T follicular helper cell (primary cell): ENCODE measurements around the gene ARL15.

Experiments
- DNase-seq: peaks from one replicate; pipeline ENCODE4 v3.0.0-alpha.2; 2020; ENCODE audit warnings: low read depth

Gene ARL15

GRCh38 chr5:54315736-54316528 is 5.6 kb upstream of the ARL15 start:
- DNase-seq, result no peak

DNA sequence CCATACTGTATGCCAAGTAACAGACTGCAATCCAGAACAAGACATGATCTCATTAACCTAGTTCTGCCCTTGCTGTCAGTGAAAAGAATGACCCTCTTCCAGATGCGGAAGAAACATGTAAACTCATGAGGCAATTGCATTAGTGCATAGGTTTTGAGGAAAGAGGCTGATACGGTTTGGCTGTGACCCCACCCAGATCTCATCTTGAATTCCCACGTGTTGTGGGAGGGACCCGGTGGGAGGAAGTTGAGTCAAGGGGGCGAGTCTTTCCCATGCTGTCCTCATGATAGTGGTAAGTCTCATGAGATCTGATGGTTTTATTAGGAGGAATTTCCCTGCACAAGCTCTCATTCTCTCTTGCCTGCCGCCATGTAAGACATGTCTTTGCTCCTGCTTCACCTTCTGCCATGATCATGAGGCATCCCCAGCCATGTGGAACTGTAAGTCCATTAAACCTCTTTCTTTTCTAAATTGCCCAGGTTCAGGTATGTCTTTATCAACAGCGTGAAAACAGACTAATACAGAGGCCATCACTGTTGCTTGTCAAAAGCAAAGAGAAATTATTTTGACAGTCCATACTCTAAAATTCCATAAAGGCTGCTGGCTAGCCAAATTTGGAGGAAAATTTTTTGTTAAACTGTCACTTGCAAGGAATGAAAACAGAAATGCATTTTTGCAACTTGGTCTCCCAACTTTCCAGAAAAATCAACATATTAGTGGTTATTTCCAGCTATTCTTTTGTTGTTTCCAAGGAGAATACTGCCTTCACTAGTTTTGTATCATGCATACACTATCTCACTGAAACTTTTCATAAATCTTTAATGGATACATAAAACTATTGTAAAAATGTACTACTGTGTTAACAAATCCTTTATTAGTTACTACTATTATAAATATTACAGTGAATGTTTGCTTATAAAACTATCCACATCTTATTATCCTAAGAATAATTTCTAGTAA is 3.2 kb upstream of the ARL15 start:
- DNase-seq, result no peak

DNA sequence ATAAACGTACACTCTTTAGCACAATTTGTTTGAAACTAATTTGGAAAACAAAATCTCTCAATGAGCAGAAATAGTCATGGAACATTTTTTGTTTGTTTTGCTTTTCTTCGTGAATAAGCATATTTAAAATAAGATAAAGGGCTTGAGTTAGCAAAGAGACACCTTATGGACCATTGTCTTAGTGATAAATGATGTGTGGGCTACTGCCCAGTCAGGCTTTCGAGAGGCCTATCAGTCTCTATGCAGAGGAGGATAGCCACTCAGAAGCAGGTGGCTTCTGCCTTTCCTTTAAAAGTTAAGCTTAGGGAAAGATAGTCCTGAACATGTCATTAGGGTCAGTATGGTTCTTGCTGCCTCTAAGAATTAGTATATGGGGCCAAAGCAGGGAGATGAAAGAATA is 2.1 kb upstream of the ARL15 start:
- DNase-seq, result no peak

- DNase-seq, result no peak
Observed at GRCh38 chr5:54311176-54311677, 854 bp upstream of the ARL15 start.

- DNase-seq, result no peak
Observed at GRCh38 chr5:54309691-54310432, 511 bp downstream of the ARL15 start.

GRCh38 chr5:54309276-54309675 is 1.1 kb downstream of the ARL15 start:
- DNase-seq, result no peak

- DNase-seq, result no peak
Observed at GRCh38 chr5:54307583-54307982, 2.8 kb downstream of the ARL15 start.

- DNase-seq, result no peak
Observed at GRCh38 chr5:54306893-54307292, 3.5 kb downstream of the ARL15 start.

DNA sequence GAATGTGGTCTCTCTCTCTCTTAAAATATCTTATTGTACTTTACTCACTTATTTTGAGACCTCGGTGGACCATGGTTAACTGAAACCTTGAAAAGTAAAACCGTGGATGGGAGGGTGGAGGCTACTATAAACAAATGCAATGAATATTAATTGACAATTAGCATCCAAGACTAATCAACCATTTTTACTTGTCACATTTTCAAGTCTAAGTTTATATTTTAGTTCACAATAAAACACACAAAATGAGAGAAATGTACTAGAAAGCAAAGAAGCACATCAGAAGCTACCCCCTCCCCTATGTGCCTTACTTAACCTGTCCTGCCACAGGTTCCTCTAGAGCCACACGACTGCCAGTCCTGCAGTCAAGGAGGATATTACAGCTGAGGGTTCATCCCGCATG is 4.6 kb downstream of the ARL15 start:
- no peak for DNase-seq

DNA sequence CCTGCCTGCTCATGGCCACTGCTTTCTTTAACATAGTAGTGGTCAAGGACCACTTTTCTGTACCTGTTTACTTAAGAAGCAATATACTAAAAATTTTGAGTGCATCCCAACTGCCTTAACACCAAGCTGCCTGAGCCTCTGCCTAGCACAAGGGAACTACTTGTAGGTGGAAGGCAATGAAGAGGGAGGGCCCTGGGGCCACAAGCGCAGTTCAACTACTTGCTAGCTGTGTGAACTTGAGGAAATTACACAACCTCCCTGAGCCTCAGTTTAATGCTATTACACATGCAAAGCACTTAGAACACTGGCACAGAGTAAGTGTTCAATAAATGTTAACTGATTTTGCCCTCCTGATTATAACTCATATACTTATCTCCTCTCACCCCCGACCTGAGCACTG is 6.3 kb downstream of the ARL15 start:
- DNase-seq, result no peak

- DNase-seq, result no peak
Observed at GRCh38 chr5:54302267-54302687, 8.1 kb downstream of the ARL15 start.

DNA sequence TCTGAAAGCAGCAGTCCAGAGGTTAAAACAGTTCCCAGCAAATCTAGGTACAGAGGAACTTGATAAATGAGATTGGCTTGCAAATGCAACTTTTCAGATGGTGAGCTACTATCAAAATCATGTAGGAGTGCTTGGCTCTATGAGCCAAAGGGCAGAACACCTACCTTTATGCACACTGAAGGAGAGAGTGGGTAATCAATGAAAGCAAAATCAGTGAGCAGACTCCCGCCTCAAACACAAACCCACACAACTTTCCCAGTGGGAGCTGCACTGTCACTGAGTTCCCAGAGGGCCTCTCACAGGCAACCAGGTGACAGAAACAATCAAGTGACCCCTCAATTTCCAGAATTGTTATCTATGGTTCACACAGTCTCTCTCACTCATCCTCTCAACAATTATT is 8.5 kb downstream of the ARL15 start:
- no peak for DNase-seq

- no peak for DNase-seq
Observed at GRCh38 chr5:54301220-54301619, 9.2 kb downstream of the ARL15 start.

DNA sequence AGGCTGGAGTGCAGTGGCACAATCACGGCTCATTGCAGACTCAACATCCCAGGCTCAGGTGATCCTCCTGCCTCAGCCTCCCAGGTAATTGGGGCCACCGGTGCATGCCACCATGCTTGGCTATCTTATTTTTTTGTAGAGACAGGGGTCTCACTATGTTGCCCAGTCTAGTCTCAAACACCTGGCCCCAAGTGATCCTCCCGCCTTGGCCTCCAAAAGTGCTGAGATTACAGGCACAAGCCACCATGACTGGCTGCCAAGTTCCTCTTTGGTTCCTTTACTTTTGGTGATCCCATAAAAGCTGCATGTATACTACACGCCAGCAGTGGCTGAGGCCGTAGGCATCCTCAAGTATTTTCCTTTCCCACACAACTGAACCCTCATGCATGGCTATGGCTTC is 11.4 kb downstream of the ARL15 start:
- DNase-seq, result no peak

GRCh38 chr5:54296386-54296785 is 14.0 kb downstream of the ARL15 start:
- no peak for DNase-seq

- DNase-seq, result no peak
Observed at GRCh38 chr5:54295651-54296276, 14.6 kb downstream of the ARL15 start.

GRCh38 chr5:54294097-54294667 is 16.2 kb downstream of the ARL15 start:
- DNase-seq, result no peak

DNA sequence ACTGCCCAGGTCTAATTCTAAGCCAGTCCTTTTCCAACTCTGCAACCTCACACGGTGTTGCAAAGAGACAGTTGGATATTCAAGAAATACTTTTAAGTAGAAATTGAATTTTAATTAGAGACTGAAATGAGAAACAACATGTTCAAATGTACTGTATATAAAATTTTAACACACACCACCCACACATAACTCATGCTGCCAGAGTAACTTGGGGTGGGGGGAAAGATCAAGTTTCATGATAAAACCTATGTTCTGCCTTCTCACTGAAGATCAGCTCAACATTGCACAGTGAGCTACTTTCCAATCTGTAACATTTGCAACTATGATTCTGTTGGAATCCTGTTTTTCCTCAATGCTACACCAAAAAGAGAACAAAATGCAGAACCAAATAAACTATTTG is 17.5 kb downstream of the ARL15 start:
- no peak for DNase-seq

GRCh38 chr5:54291498-54291897 is 18.9 kb downstream of the ARL15 start:
- DNase-seq, result no peak

DNA sequence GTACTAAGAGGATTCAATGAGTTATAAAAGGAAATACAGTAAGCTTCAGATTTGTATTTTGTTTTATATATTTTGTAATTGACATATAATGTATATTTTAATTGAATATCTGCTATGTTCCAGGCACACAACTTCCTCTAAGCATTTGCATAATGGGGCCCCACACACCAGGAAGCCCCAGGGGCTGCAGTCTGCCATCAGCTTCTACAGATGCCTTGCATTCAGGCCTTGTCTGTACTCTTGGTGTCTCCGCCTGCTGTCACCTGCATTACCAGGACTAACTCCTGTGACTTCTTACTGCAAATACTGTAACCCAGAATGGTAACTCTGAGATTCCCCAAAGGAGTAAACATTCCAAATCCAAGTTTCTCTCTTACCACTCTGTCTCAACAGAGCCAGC is 20.6 kb downstream of the ARL15 start:
- no peak for DNase-seq

DNA sequence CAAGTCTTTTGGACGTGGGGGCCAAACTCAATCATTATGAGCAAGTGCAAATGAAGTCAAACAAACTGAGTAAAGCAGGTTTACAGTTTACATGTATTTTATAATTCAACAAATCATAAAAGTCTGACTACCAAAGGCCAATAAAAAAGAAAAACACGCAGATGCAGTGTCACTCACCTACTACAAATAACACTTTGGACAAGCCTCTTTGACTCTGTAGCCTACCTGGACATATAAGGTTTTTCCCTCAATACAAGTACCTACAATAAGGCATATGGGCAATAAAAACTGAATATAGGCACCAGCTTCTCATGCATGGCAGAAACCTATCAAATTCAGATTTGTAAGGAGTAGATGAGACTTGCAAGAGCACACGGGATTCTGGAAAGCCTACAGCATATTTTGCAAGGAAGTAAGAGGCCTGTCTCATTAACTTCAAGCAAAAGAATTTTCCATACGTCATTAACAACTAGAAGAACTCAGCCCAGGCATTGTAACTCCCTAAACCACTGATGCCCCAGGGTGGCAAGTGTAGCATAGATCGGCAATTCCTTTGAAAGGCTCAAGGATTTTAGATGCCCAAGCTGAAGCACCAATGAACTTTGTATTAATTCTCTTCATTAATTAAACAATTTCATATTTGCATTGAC is 21.7 kb downstream of the ARL15 start:
- DNase-seq, result no peak
